HUDEP-2 (cell line): Measurements from ENCODE around the gene CDK6.

Experiments
- DNase-seq, 76 experiments: peaks; one replicate each; lab custom pipeline; 2025; ENCODE audit not compliant: unreplicated experiment in 76 of 76; lab: John Stamatoyannopoulos, UW

Gene CDK6

DNA sequence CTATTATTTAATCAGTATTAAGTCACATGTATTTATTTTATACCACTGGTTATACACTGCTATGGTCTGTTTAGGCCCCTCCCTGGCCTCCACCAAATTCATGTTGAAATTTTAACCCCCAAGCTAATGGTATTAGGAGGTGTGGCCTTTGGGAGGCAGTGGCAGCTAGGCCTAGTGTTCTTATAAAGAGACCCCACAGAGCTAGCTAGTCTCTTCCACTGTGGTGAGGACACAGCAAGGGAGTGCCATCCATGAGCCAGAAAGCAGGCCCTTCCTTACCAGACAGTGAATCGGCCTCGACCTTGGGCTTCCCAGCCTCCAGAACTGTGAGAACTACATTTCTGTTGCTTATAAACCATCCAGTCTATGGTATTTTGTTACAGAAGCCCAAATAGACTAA lies 279.1 kb downstream of the CDK6 start:
- DNase-seq: no peak
